Testis (tissue), 2 donors: ENCODE measurements around the gene GPR153.

Experiments used
- POLR2A ChIP-seq: fragments of 450-650 bp; IDR thresholded peaks from one replicate; pipeline ENCODE4 v1.6.1; 2017; ENCODE audit warnings: antibody characterized with exemption, mild to moderate bottlenecking, moderate library complexity
- TF ChIP-seq, protein P1 (sequence below), 3 experiments: fragments of 450-650 bp in 2 of 3; fragments of 200-600 bp in 1 of 3; sonication (generic) in 1 of 3; IDR thresholded peaks; one replicate each; pipeline ENCODE4 v1.5.1; 2016 to 2019; ENCODE audit warnings: antibody characterized with exemption in 3 of 3, mild to moderate bottlenecking in 2 of 3, moderate library complexity in 1 of 3

DNA sequence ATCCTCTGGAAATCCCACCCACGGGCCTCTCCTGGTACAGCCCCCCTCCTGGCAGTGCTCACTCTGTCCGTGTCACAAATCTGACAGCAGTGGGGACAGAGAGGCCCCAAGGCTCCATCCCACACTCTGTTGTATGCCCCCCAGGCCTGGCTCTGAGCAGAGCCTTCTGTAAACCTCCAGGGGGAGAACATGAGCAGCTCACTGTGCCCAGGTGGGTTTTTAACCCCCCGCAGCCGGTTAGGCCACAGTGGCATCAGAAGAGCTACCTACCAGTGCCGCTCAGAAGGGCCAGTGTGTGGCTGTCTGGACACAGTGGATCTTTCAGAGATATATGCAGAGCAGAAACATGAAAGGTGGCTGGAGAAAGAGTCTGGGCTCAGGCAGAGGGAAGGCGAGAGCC, 12.0 kb upstream of the GPR153 start:
- TF ChIP-seq, protein P1, sequence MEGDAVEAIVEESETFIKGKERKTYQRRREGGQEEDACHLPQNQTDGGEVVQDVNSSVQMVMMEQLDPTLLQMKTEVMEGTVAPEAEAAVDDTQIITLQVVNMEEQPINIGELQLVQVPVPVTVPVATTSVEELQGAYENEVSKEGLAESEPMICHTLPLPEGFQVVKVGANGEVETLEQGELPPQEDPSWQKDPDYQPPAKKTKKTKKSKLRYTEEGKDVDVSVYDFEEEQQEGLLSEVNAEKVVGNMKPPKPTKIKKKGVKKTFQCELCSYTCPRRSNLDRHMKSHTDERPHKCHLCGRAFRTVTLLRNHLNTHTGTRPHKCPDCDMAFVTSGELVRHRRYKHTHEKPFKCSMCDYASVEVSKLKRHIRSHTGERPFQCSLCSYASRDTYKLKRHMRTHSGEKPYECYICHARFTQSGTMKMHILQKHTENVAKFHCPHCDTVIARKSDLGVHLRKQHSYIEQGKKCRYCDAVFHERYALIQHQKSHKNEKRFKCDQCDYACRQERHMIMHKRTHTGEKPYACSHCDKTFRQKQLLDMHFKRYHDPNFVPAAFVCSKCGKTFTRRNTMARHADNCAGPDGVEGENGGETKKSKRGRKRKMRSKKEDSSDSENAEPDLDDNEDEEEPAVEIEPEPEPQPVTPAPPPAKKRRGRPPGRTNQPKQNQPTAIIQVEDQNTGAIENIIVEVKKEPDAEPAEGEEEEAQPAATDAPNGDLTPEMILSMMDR (IDR thresholded peaks at IDR 0.05) = no peak
- no peak for TF ChIP-seq POLR2A
